Esophagus squamous epithelium (tissue), 5 donors: ENCODE measurements around the gene ACOT12. TPM values are rescaled to one million over a fixed set of nuclear protein-coding genes. Genes with fewer than 3 reads are reported as not detected.

Experiments
- DNase-seq: peaks from one replicate; lab custom pipeline; 2025; lab: John Stamatoyannopoulos, UW
- H3K27ac ChIP-seq, 4 donors: fragments of 200-600 bp; sonication (generic); one replicate each; pipeline ENCODE4 v1.5.1; 2016 to 2019; ENCODE audit warnings: mild to moderate bottlenecking in 1 of 4
- H3K27me3 ChIP-seq, 4 donors: fragments of 200-600 bp; sonication (generic); 1 replicate in 3 of 4; 2 replicates in 1 of 4; pipeline versions ENCODE4 v1.5.1 to v1.6.0; 2017 to 2021; ENCODE audit warnings: antibody characterized with exemption in 1 of 4
- H3K36me3 ChIP-seq, 3 donors: fragments of 200-600 bp; sonication (generic); one replicate each; pipeline ENCODE4 v1.5.1; 2016 to 2019
- H3K4me1 ChIP-seq, 3 donors: fragments of 200-600 bp; sonication (generic); one replicate each; pipeline ENCODE4 v1.5.1; 2017 to 2019
- H3K4me3 ChIP-seq, 4 donors: fragments of 200-600 bp; sonication (generic); 1 replicate in 3 of 4; 2 replicates in 1 of 4; pipeline ENCODE4 v1.5.1; 2016 to 2019; ENCODE audit warnings: mild to moderate bottlenecking in 2 of 4, moderate library complexity in 1 of 4
- H3K9me3 ChIP-seq, 3 donors: fragments of 200-600 bp; sonication (generic); one replicate each; pipeline ENCODE4 v1.5.1; 2016 to 2019
- CTCF ChIP-seq, 6 experiments: fragments of 450-650 bp in 4 of 6; fragments of 200-600 bp in 2 of 6; sonication (generic) in 2 of 6; IDR thresholded peaks; one replicate each; pipeline ENCODE4 v1.5.1; 2016 to 2019; ENCODE audit warnings: antibody characterized with exemption in 6 of 6, mild to moderate bottlenecking in 4 of 6, moderate library complexity in 4 of 6
- POLR2A ChIP-seq, 4 donors: fragments of 450-650 bp; IDR thresholded peaks; one replicate each; pipeline ENCODE4 v1.6.1; 2017; ENCODE audit warnings: antibody characterized with exemption in 4 of 4, mild to moderate bottlenecking in 4 of 4, moderate library complexity in 3 of 4
- WGBS, 2 donors: methylation state at CpG; one replicate each; pipeline ENCODE4 v1.1.5; 2018; 5-methylcytosine and 5-hydroxymethylcytosine counted together
- intact Hi-C: fragments of 100-400 bp; cut with DNase I; formaldehyde crosslinking; loops from one replicate; pipeline ENCODE4 v1.15.0; 2022
- total RNA-seq, 4 donors: library from RNA; depleted of rRNA; stranded (reverse); fragments of >200 nt; gene quantifications; one replicate each; pipeline ENCODE4 v1.1.0, GENCODE V29; 2016
- donor health status: DM: yes; HTN: yes; CAD: no.

ACOT12 gene
- total RNA-seq, 4 donors from 2014 or later = not detected

GRCh38 chr5:81360640-81361039 lies 33.3 kb downstream of the ACOT12 start:
- intact Hi-C loops = no loop called here
- H3K4me3 ChIP-seq = no peak overlapping the region
- WGBS, 2 donors = 58 to 62% methylated on average over 4 of the region's 4 CpGs
- peaks cover 0 to 21% (median 6%) of the 10 kb centered on the region in 3 donors for H3K4me1 ChIP-seq
- no peaks in the 10 kb centered on the region for H3K9me3 ChIP-seq
- no peak for DNase-seq
- no peak overlapping the region for H3K27ac ChIP-seq
- no peaks in the 10 kb centered on the region for H3K36me3 ChIP-seq
- TF ChIP-seq POLR2A (IDR thresholded peaks at IDR 0.05) (no peak), CTCF (IDR thresholded peaks at IDR 0.05) (no peak)
- no peaks in the 10 kb centered on the region for H3K27me3 ChIP-seq

- TF ChIP-seq CTCF (IDR thresholded peaks at IDR 0.05) (no peak), POLR2A (IDR thresholded peaks at IDR 0.05) (no peak)
- WGBS, 2 donors = 71 to 72% methylated on average over 2 of the region's 2 CpGs
- Histone ChIP-seq H3K27me3 (no peaks in the 10 kb centered on the region), H3K4me1 (peaks cover 0 to 21% (median 6%) of the 10 kb centered on the region in 3 donors), H3K9me3 (no peaks in the 10 kb centered on the region), H3K27ac (peak overlapping the region in 1 of 4 donors; percentile 7), H3K4me3 (no peak overlapping the region), H3K36me3 (no peaks in the 10 kb centered on the region)
- intact Hi-C loops = no loop called here
- no peak for DNase-seq
Observed at GRCh38 chr5:81359881-81360280, 34.1 kb downstream of the ACOT12 start.

- H3K27me3 ChIP-seq = no peaks in the 10 kb centered on the region
- no peaks in the 10 kb centered on the region for H3K36me3 ChIP-seq
- peaks cover 0 to 21% (median 6%) of the 10 kb centered on the region in 3 donors for H3K4me1 ChIP-seq
- intact Hi-C loops = no loop called here
- no peak for TF ChIP-seq CTCF (IDR thresholded peaks at IDR 0.05)
- TF ChIP-seq POLR2A (IDR thresholded peaks at IDR 0.05) = no peak
- no peak overlapping the region for H3K4me3 ChIP-seq
- H3K9me3 ChIP-seq = no peaks in the 10 kb centered on the region
- WGBS, 2 donors = 15 to 32% methylated on average over 3 to 4 of the region's 5 CpGs
- H3K27ac ChIP-seq = peak overlapping the region in 1 of 4 donors; percentile 7
- no peak for DNase-seq
Observed at GRCh38 chr5:81359108-81359507, 34.8 kb downstream of the ACOT12 start.

- intact Hi-C loops = no loop called here
- no peak for DNase-seq
- H3K27ac ChIP-seq = no peak overlapping the region
- 78 to 80% methylated on average over 11 of the region's 11 CpGs for WGBS, 2 donors
- no peaks in the 10 kb centered on the region for H3K36me3 ChIP-seq
- H3K27me3 ChIP-seq = no peaks in the 10 kb centered on the region
- no peaks in the 10 kb centered on the region for H3K9me3 ChIP-seq
- H3K4me1 ChIP-seq = peaks cover 0 to 12% (median 0%) of the 10 kb centered on the region in 3 donors
- H3K4me3 ChIP-seq = no peak overlapping the region
- TF ChIP-seq CTCF (IDR thresholded peaks at IDR 0.05) (no peak), POLR2A (IDR thresholded peaks at IDR 0.05) (no peak)
Observed at GRCh38 chr5:81355291-81356251, 38.4 kb downstream of the ACOT12 start.

GRCh38 chr5:81354093-81354492 lies 39.8 kb downstream of the ACOT12 start:
- Histone ChIP-seq H3K4me1 (peaks cover 0 to 5% (median 0%) of the 10 kb centered on the region in 3 donors), H3K27ac (no peak overlapping the region), H3K36me3 (no peaks in the 10 kb centered on the region), H3K9me3 (no peaks in the 10 kb centered on the region), H3K4me3 (no peak overlapping the region), H3K27me3 (no peaks in the 10 kb centered on the region)
- intact Hi-C loops = no loop called here
- 62 to 85% methylated on average over 2 of the region's 2 CpGs for WGBS, 2 donors
- TF ChIP-seq CTCF (IDR thresholded peaks at IDR 0.05) (no peak), POLR2A (IDR thresholded peaks at IDR 0.05) (no peak)
- no peak for DNase-seq
